Naive thymus-derived CD4-positive, alpha-beta T cell (primary cell): ENCODE measurements around the gene TFF3. TPM values are rescaled to one million over a fixed set of nuclear protein-coding genes. Genes with fewer than 3 reads are reported as not detected.

ENCODE experiments used
- ATAC-seq: fragments of 150-1000 bp; cut with Tn5 transposase; 2 replicates; pipeline ENCODE4 v1.10.0; 2021; ENCODE audit warnings: mild to moderate bottlenecking, moderate library complexity
- CTCF ChIA-PET: fragments of 350-600 bp; sonication (Branson Sonifier 250); formaldehyde crosslinking; loops from one replicate; lab custom pipeline; 2021; ENCODE audit warnings: antibody characterized with exemption; lab: Charles Lee
- POLR2A ChIA-PET: fragments of 350-600 bp; sonication (Branson Sonifier 250); formaldehyde crosslinking; loops from one replicate; lab custom pipeline; 2021; ENCODE audit warnings: antibody characterized with exemption, inconsistent platforms; lab: Charles Lee
- DNase-seq, 9 donors: peaks; one replicate each; pipeline versions ENCODE4 v3.0.0 to v3.0.0-alpha.2; 2020 to 2022; ENCODE audit warnings: mixed read lengths in 1 of 9
- H3K27ac ChIP-seq: one replicate; pipeline ENCODE4 v1.7.0; 2013; ENCODE audit warnings: mild to moderate bottlenecking, low read depth, low read length, moderate library complexity
- H3K27me3 ChIP-seq, 2 donors: one replicate each; pipeline ENCODE4 v1.7.0; 2013; ENCODE audit warnings: low read length in 2 of 2, mild to moderate bottlenecking in 2 of 2, moderate library complexity in 2 of 2; ENCODE audit not compliant: control insufficient read depth in 2 of 2, insufficient read depth in 2 of 2
- H3K36me3 ChIP-seq, 3 experiments: 1 replicate in 2 of 3; 2 replicates in 1 of 3; pipeline ENCODE4 v1.7.0; 2013; ENCODE audit warnings: low read length in 3 of 3, mild to moderate bottlenecking in 3 of 3, moderate library complexity in 1 of 3; ENCODE audit not compliant: insufficient read depth in 3 of 3, control insufficient read depth in 2 of 3
- H3K4me1 ChIP-seq, 2 donors: one replicate each; pipeline ENCODE4 v1.7.0; 2013; ENCODE audit warnings: low read length in 2 of 2, mild to moderate bottlenecking in 2 of 2, moderate library complexity in 1 of 2; ENCODE audit not compliant: control insufficient read depth in 2 of 2, insufficient read depth in 2 of 2
- H3K4me3 ChIP-seq: 2 replicates; pipeline ENCODE4 v1.7.0; 2013; ENCODE audit warnings: mild to moderate bottlenecking, low read length
- H3K9me3 ChIP-seq, 3 experiments: 1 replicate in 2 of 3; 2 replicates in 1 of 3; pipeline ENCODE4 v1.7.0; 2013; ENCODE audit warnings: low read length in 3 of 3; ENCODE audit not compliant: control insufficient read depth in 2 of 3
- H3K27ac Mint-ChIP-seq, 9 donors: one replicate each; pipeline ENCODE4 v1.8.0; 2020 to 2022; ENCODE audit warnings: mixed read lengths in 9 of 9, mild to moderate bottlenecking in 8 of 9, moderate library complexity in 5 of 9, inconsistent platforms in 2 of 9
- H3K27me3 Mint-ChIP-seq, 5 donors: one replicate each; pipeline ENCODE4 v1.8.0; 2021 to 2022; ENCODE audit warnings: mixed read lengths in 5 of 5, mild to moderate bottlenecking in 1 of 5
- H3K36me3 Mint-ChIP-seq, 5 donors: one replicate each; pipeline ENCODE4 v1.8.0; 2020 to 2022; ENCODE audit warnings: mixed read lengths in 5 of 5, mild to moderate bottlenecking in 3 of 5, inconsistent platforms in 1 of 5
- H3K4me1 Mint-ChIP-seq, 7 donors: one replicate each; pipeline ENCODE4 v1.8.0; 2020 to 2022; ENCODE audit warnings: mixed read lengths in 7 of 7, mild to moderate bottlenecking in 3 of 7, inconsistent platforms in 1 of 7
- H3K4me3 Mint-ChIP-seq, 10 donors: one replicate each; pipeline ENCODE4 v1.8.0; 2020 to 2022; ENCODE audit warnings: mild to moderate bottlenecking in 10 of 10, mixed read lengths in 10 of 10, moderate library complexity in 6 of 10, inconsistent platforms in 2 of 10
- H3K9me3 Mint-ChIP-seq, 11 donors: one replicate each; pipeline ENCODE4 v1.8.0; 2020 to 2022; ENCODE audit warnings: mixed read lengths in 11 of 11, mild to moderate bottlenecking in 4 of 11, inconsistent platforms in 1 of 11, moderate library complexity in 1 of 11
- intact Hi-C, 2 donors: fragments of 100-400 bp; cut with micrococcal nuclease; formaldehyde crosslinking; loops; one replicate each; pipeline ENCODE4 v1.15.1; 2023
- polyA plus RNA-seq, 2 donors: library from polyadenylated mRNA; unstranded; fragments of 300-500 nt; fragmentation: Illumina TruSeq; gene quantifications; one replicate each; pipeline ENCODE4 v1.2.3, GENCODE V29; 2021
- total RNA-seq, 6 experiments: library from RNA in 5 of 6; stranded (reverse) in 5 of 6; gene quantifications; 1 replicate in 5 of 6; 2 replicates in 1 of 6; pipeline ENCODE4 v1.2.3 and lab custom pipeline; 2021 to 2026

TFF3 gene
- total and polyA plus RNA-seq, 7 experiments from 2014 or later: not detected

GRCh38 chr21:42263591-42264131 is 51.5 kb downstream of the TFF3 start:
- peak overlapping the region in 1 of 10 donors; percentile 40 for H3K4me3 Mint-ChIP-seq
- H3K36me3 Mint-ChIP-seq: peaks cover 0 to 12% (median 4%) of the 10 kb centered on the region in 5 donors
- Histone ChIP-seq H3K36me3 (peaks cover 0 to 10% (median 0%) of the 10 kb centered on the region in 3 experiments), H3K27ac (no peak overlapping the region), H3K27me3 (no peaks in the 10 kb centered on the region), H3K9me3 (no peaks in the 10 kb centered on the region), H3K4me1 (peaks cover 15 to 24% of the 10 kb centered on the region in 2 donors), H3K4me3 (no peak overlapping the region)
- ChIA-PET POLR2A (interaction anchor here (0.6 kb wide), 1 partner anchor 66 kb away, joined by 3 read pairs; no protein-coding TSS in a partner anchor), CTCF (interaction anchor here (1.2 to 1.4 kb wide), 2 partner anchors 116 to 118 kb away, joined by 3 read pairs; no protein-coding TSS in a partner anchor)
- no peaks in the 10 kb centered on the region for H3K27me3 Mint-ChIP-seq
- intact Hi-C loops: no loop called here
- peaks cover 0 to 1% (median 0%) of the 10 kb centered on the region in 11 donors for H3K9me3 Mint-ChIP-seq
- no peak overlapping the region for H3K27ac Mint-ChIP-seq
- DNase-seq (no peak), ATAC-seq (peak; percentile 49)
- H3K4me1 Mint-ChIP-seq: peaks cover 23 to 47% (median 43%) of the 10 kb centered on the region in 7 donors

- DNase-seq (no peak), ATAC-seq (peak; percentile 40)
- Mint-ChIP-seq H3K4me3 (no peak overlapping the region), H3K9me3 (peaks cover 0 to 1% (median 0%) of the 10 kb centered on the region in 11 donors), H3K36me3 (peaks cover 0 to 12% (median 4%) of the 10 kb centered on the region in 5 donors), H3K27ac (no peak overlapping the region), H3K27me3 (peaks cover 0 to 2% (median 0%) of the 10 kb centered on the region in 5 donors), H3K4me1 (peaks cover 21 to 48% (median 39%) of the 10 kb centered on the region in 7 donors)
- H3K4me1 ChIP-seq: peaks cover 10 to 16% of the 10 kb centered on the region in 2 donors
- H3K4me3 ChIP-seq: no peak overlapping the region
- intact Hi-C loops: no loop called here
- no peaks in the 10 kb centered on the region for H3K27me3 ChIP-seq
- peaks cover 0 to 10% (median 0%) of the 10 kb centered on the region in 3 experiments for H3K36me3 ChIP-seq
- H3K27ac ChIP-seq: no peak overlapping the region
- CTCF ChIA-PET: interaction anchor here (5.3 kb wide), 1 partner anchor 116 kb away, joined by 108 read pairs; no protein-coding TSS in a partner anchor
- POLR2A ChIA-PET: no interaction called here
- no peaks in the 10 kb centered on the region for H3K9me3 ChIP-seq
Measured at GRCh38 chr21:42262831-42263231, 52.4 kb downstream of the TFF3 start.

- H3K9me3 Mint-ChIP-seq: no peaks in the 10 kb centered on the region
- Histone ChIP-seq H3K27me3 (no peaks in the 10 kb centered on the region), H3K27ac (no peak overlapping the region), H3K36me3 (peaks cover 0 to 10% (median 0%) of the 10 kb centered on the region in 3 experiments), H3K4me3 (no peak overlapping the region), H3K4me1 (peaks cover 0 to 6% of the 10 kb centered on the region in 2 donors), H3K9me3 (no peaks in the 10 kb centered on the region)
- no peak for DNase-seq
- no peak for ATAC-seq
- peaks cover 0 to 2% (median 0%) of the 10 kb centered on the region in 5 donors for H3K27me3 Mint-ChIP-seq
- peaks cover 14 to 44% (median 31%) of the 10 kb centered on the region in 7 donors for H3K4me1 Mint-ChIP-seq
- H3K4me3 Mint-ChIP-seq: no peak overlapping the region
- H3K36me3 Mint-ChIP-seq: peaks cover 0 to 12% (median 5%) of the 10 kb centered on the region in 5 donors
- no peak overlapping the region for H3K27ac Mint-ChIP-seq
- CTCF ChIA-PET: interaction anchor here (0.9 to 5.3 kb wide), 2 partner anchors 23 to 115 kb away, joined by 3 to 108 read pairs; no protein-coding TSS in a partner anchor
- intact Hi-C loops: no loop called here
- POLR2A ChIA-PET: no interaction called here
Measured at GRCh38 chr21:42261829-42262200, 53.4 kb downstream of the TFF3 start.

Other genes starting within 250 kb of the TFF3 start
- 1 to 10 TPM in 2 of 5 experiments, under 1 TPM in 2, not detected in 1; 0.34 to 1.7 (median 1.1) TPM for gene UMODL1, start 244.1 kb downstream of the TFF3 start, total RNA-seq
- gene UMODL1, start 244.1 kb downstream of the TFF3 start, polyA plus RNA-seq: under 1 TPM; 0.11 to 0.14 TPM
- 10 to 100 TPM in 3 of 5 experiments, under 1 TPM in 2; 0.67 to 49.7 (median 17.0) TPM for gene ABCG1, start 96.3 kb downstream of the TFF3 start, total RNA-seq
- gene ABCG1, start 96.3 kb downstream of the TFF3 start, polyA plus RNA-seq: 10 to 100 TPM; 11.1 to 25.3 TPM
- not detected for gene TFF2, start 35.6 kb upstream of the TFF3 start, total RNA-seq
- gene TFF2, start 35.6 kb upstream of the TFF3 start, polyA plus RNA-seq: not detected
- not detected for gene TFF1, start 51.1 kb upstream of the TFF3 start, total RNA-seq
- gene TFF1, start 51.1 kb upstream of the TFF3 start, polyA plus RNA-seq: not detected
- 1 to 10 TPM in 4 of 5 experiments, under 1 TPM in 1; 0.88 to 7.6 (median 1.5) TPM for gene TMPRSS3, start 80.6 kb upstream of the TFF3 start, total RNA-seq
- gene TMPRSS3, start 80.6 kb upstream of the TFF3 start, polyA plus RNA-seq: 1 to 10 TPM in 1 of 2 donors, under 1 TPM in 1; 0.11 to 2.9 TPM
- 100 to 1,000 TPM in 1 of 5 experiments, 10 to 100 TPM in 4; 41.9 to 101 (median 91.7) TPM for gene UBASH3A, start 88.5 kb upstream of the TFF3 start, total RNA-seq
- gene UBASH3A, start 88.5 kb upstream of the TFF3 start, polyA plus RNA-seq: 10 to 100 TPM; 57.1 to 99.3 TPM
- gene RSPH1, start 180.8 kb upstream of the TFF3 start, total RNA-seq: under 1 TPM in 2 of 5 experiments, not detected in 3; 0.27 to 0.40 TPM
- not detected for gene RSPH1, start 180.8 kb upstream of the TFF3 start, polyA plus RNA-seq
- 10 to 100 TPM; 15.1 to 23.2 (median 18.1) TPM for gene SLC37A1, start 198.4 kb upstream of the TFF3 start, total RNA-seq
- 1 to 10 TPM; 4.4 to 7.8 TPM for gene SLC37A1, start 198.4 kb upstream of the TFF3 start, polyA plus RNA-seq